HG03571 (cell line): ENCODE data around the gene ROCK2.
"Not testable (repeated sequence)": the region's sequence is repeated elsewhere in the genome, so short reads cannot be mapped to it uniquely, and the experiment has no call there.

Experiments used
- ATAC-seq: cut with Tn5 transposase; IDR thresholded peaks from one replicate; pipeline ENCODE4 v1.9.1; 2021; ENCODE audit not compliant: unreplicated experiment

The ROCK2 gene

GRCh38 chr2:11241412-11242203 lies 102.8 kb downstream of the ROCK2 start:
- ATAC-seq: no peak

- ATAC-seq: no peak
Measured at GRCh38 chr2:11239666-11240462, 104.6 kb downstream of the ROCK2 start.

GRCh38 chr2:11239147-11239546 lies 105.3 kb downstream of the ROCK2 start:
- ATAC-seq: no peak

- no peak for ATAC-seq
Measured at GRCh38 chr2:11237122-11237521, 107.3 kb downstream of the ROCK2 start.

GRCh38 chr2:11236335-11236734 lies 108.1 kb downstream of the ROCK2 start:
- no peak for ATAC-seq

- no peak for ATAC-seq
Measured at GRCh38 chr2:11235583-11235982, 108.9 kb downstream of the ROCK2 start.

- ATAC-seq: no peak
Measured at GRCh38 chr2:11234309-11234708, 110.1 kb downstream of the ROCK2 start.

- not testable (repeated sequence) for ATAC-seq
Measured at GRCh38 chr2:11231193-11231592, 113.2 kb downstream of the ROCK2 start.

- no peak for ATAC-seq
Measured at GRCh38 chr2:11228692-11229091, 115.7 kb downstream of the ROCK2 start.

- ATAC-seq: no peak
Measured at GRCh38 chr2:11227595-11227994, 116.8 kb downstream of the ROCK2 start.

- no peak for ATAC-seq
Measured at GRCh38 chr2:11224887-11225286, 119.5 kb downstream of the ROCK2 start.

- no peak for ATAC-seq
Measured at GRCh38 chr2:11222845-11223244, 121.6 kb downstream of the ROCK2 start.

GRCh38 chr2:11220445-11220844 lies 124.0 kb downstream of the ROCK2 start:
- no peak for ATAC-seq

- ATAC-seq: no peak
Measured at GRCh38 chr2:11215407-11215806, 129.0 kb downstream of the ROCK2 start.

- no peak for ATAC-seq
Measured at GRCh38 chr2:11214770-11215169, 129.7 kb downstream of the ROCK2 start.

- no peak for ATAC-seq
Measured at GRCh38 chr2:11213975-11214374, 130.5 kb downstream of the ROCK2 start.

GRCh38 chr2:11213090-11213638 lies 131.3 kb downstream of the ROCK2 start:
- ATAC-seq: no peak

GRCh38 chr2:11212645-11213044 lies 131.8 kb downstream of the ROCK2 start:
- ATAC-seq: no peak

GRCh38 chr2:11208083-11208482 lies 136.4 kb downstream of the ROCK2 start:
- no peak for ATAC-seq

GRCh38 chr2:11203480-11203879 lies 141.0 kb downstream of the ROCK2 start:
- ATAC-seq: no peak

- ATAC-seq: no peak
Measured at GRCh38 chr2:11201969-11202368, 142.5 kb downstream of the ROCK2 start.

- no peak for ATAC-seq
Measured at GRCh38 chr2:11200651-11201050, 143.8 kb downstream of the ROCK2 start.
